ENCODE data around the gene GIPC1.
"Not testable (repeated sequence)": the region's sequence is repeated elsewhere in the genome, so short reads cannot be mapped to it uniquely, and the experiment has no call there.

GIPC1 gene

GRCh38 chr19:14505488-14506239 is 9.7 kb upstream of the GIPC1 start:
- no peak overlapping the region for H2AK5ac ChIP-seq (ENCODE audit: low read length)
- H2AFZ ChIP-seq (ENCODE audit: insufficient read depth, low read length, poor library complexity) = peak overlapping the region; percentile 42
- WGBS (ENCODE audit: extremely low coverage, insufficient coverage, insufficient read length) = no CpG with 5 or more reads among the region's 19 CpGs
- H2BK120ac ChIP-seq (ENCODE audit: insufficient read depth, low read length, poor library complexity) = peak overlapping the region; percentile 78
- H3K14ac ChIP-seq (ENCODE audit: low read length) = peak overlapping the region; percentile 58
- H3K36me3 ChIP-seq (ENCODE audit: control insufficient read depth in 1 of 2, insufficient read depth in 2 of 2, low read length in 2 of 2) = no peaks in the 10 kb centered on the region
- H3K4me2 ChIP-seq (ENCODE audit: low read length) = peak overlapping the region; percentile 45
- no peaks in the 10 kb centered on the region for H3K79me2 ChIP-seq (ENCODE audit: control insufficient read depth, insufficient read depth, low read length, poor library complexity)
- H3K4ac ChIP-seq (ENCODE audit: low read depth, low read length) = no peak overlapping the region
- H3K18ac ChIP-seq (ENCODE audit: low read length) = peak overlapping the region; percentile 61
- H3K4me3 ChIP-seq (ENCODE audit: low read depth, low read length) = no peak overlapping the region
- peak; percentile 95 to 99 for DNase-seq
- peak overlapping the region; percentile 83 for H4K91ac ChIP-seq (ENCODE audit: low read depth, low read length)
- peaks cover 12 to 19% of the 10 kb centered on the region in 2 experiments for H3K4me1 ChIP-seq (ENCODE audit: control insufficient read depth in 1 of 2, insufficient read depth in 2 of 2, low read length in 2 of 2)
- peaks cover 15% of the 10 kb centered on the region for H3K79me1 ChIP-seq (ENCODE audit: low read length)
- H2BK12ac ChIP-seq (ENCODE audit: low read length) = peak overlapping the region; percentile 42
- no peak overlapping the region for H3K23ac ChIP-seq (ENCODE audit: low read length)
- peak overlapping the region; percentile 78 for H2BK5ac ChIP-seq (ENCODE audit: low read depth, low read length, poor library complexity)
- no peak overlapping the region for H3K9ac ChIP-seq (ENCODE audit: low read length)
- H3K27ac ChIP-seq (ENCODE audit: low read depth, low read length) = peak overlapping the region; percentile 89
- no peaks in the 10 kb centered on the region for H3K27me3 ChIP-seq (ENCODE audit: insufficient read depth, low read length)
- peak overlapping the region; percentile 73 for H4K8ac ChIP-seq (ENCODE audit: low read depth, low read length)
- peak overlapping the region; percentile 25 for H4K12ac ChIP-seq (ENCODE audit: low read depth, low read length)
- H3K9me3 ChIP-seq (ENCODE audit: insufficient read depth, low read depth, low read length) = no peaks in the 10 kb centered on the region

- H3K4ac ChIP-seq (ENCODE audit: low read depth, low read length); H2BK5ac ChIP-seq (ENCODE audit: low read depth, low read length, poor library complexity); H3K18ac ChIP-seq (ENCODE audit: low read length); DNase-seq; H3K23ac ChIP-seq (ENCODE audit: low read length); H2BK120ac ChIP-seq (ENCODE audit: insufficient read depth, low read length, poor library complexity); H3K36me3 ChIP-seq (ENCODE audit: control insufficient read depth in 1 of 2, insufficient read depth in 2 of 2, low read length in 2 of 2); H3K79me2 ChIP-seq (ENCODE audit: control insufficient read depth, insufficient read depth, low read length, poor library complexity); H4K8ac ChIP-seq (ENCODE audit: low read depth, low read length); H3K27me3 ChIP-seq (ENCODE audit: insufficient read depth, low read length); H4K12ac ChIP-seq (ENCODE audit: low read depth, low read length); H2AFZ ChIP-seq (ENCODE audit: insufficient read depth, low read length, poor library complexity); H3K14ac ChIP-seq (ENCODE audit: low read length); H3K9ac ChIP-seq (ENCODE audit: low read length); H3K9me3 ChIP-seq (ENCODE audit: insufficient read depth, low read depth, low read length); H3K4me3 ChIP-seq (ENCODE audit: low read depth, low read length); H3K27ac ChIP-seq (ENCODE audit: low read depth, low read length); H3K4me2 ChIP-seq (ENCODE audit: low read length): not testable (repeated sequence)
- 0% methylated on average over 1 of the region's 8 CpGs for WGBS (ENCODE audit: extremely low coverage, insufficient coverage, insufficient read length)
- Histone ChIP-seq H3K79me1 (ENCODE audit: low read length) (peaks cover 15% of the 10 kb centered on the region), H4K91ac (ENCODE audit: low read depth, low read length) (peak overlapping the region; percentile 8), H2BK12ac (ENCODE audit: low read length) (peak overlapping the region; percentile 75), H2AK5ac (ENCODE audit: low read length) (peak overlapping the region; percentile 44), H3K4me1 (ENCODE audit: control insufficient read depth in 1 of 2, insufficient read depth in 2 of 2, low read length in 2 of 2) (peaks cover 12 to 19% of the 10 kb centered on the region in 2 experiments)
Measured at GRCh38 chr19:14504575-14504974, 8.6 kb upstream of the GIPC1 start.

GRCh38 chr19:14503285-14503684 is 7.4 kb upstream of the GIPC1 start:
- H3K4me2 ChIP-seq (ENCODE audit: low read length) = no peak overlapping the region
- H2AFZ ChIP-seq (ENCODE audit: insufficient read depth, low read length, poor library complexity) = no peak overlapping the region
- no peak overlapping the region for H2AK5ac ChIP-seq (ENCODE audit: low read length)
- no peaks in the 10 kb centered on the region for H3K27me3 ChIP-seq (ENCODE audit: insufficient read depth, low read length)
- H3K4me3 ChIP-seq (ENCODE audit: low read depth, low read length) = no peak overlapping the region
- WGBS (ENCODE audit: extremely low coverage, insufficient coverage, insufficient read length) = no CpG with 5 or more reads among the region's 1 CpG
- H4K91ac ChIP-seq (ENCODE audit: low read depth, low read length) = no peak overlapping the region
- H3K18ac ChIP-seq (ENCODE audit: low read length) = no peak overlapping the region
- H2BK5ac ChIP-seq (ENCODE audit: low read depth, low read length, poor library complexity) = no peak overlapping the region
- no peak overlapping the region for H4K8ac ChIP-seq (ENCODE audit: low read depth, low read length)
- H3K4me1 ChIP-seq (ENCODE audit: control insufficient read depth in 1 of 2, insufficient read depth in 2 of 2, low read length in 2 of 2) = peaks cover 12 to 19% of the 10 kb centered on the region in 2 experiments
- DNase-seq = no peak
- no peak overlapping the region for H3K4ac ChIP-seq (ENCODE audit: low read depth, low read length)
- H3K14ac ChIP-seq (ENCODE audit: low read length) = no peak overlapping the region
- H3K79me1 ChIP-seq (ENCODE audit: low read length) = peaks cover 15% of the 10 kb centered on the region
- H4K12ac ChIP-seq (ENCODE audit: low read depth, low read length) = no peak overlapping the region
- H3K23ac ChIP-seq (ENCODE audit: low read length) = no peak overlapping the region
- H2BK12ac ChIP-seq (ENCODE audit: low read length) = no peak overlapping the region
- H3K79me2 ChIP-seq (ENCODE audit: control insufficient read depth, insufficient read depth, low read length, poor library complexity) = no peaks in the 10 kb centered on the region
- H3K9me3 ChIP-seq (ENCODE audit: insufficient read depth, low read depth, low read length) = no peaks in the 10 kb centered on the region
- no peak overlapping the region for H3K27ac ChIP-seq (ENCODE audit: low read depth, low read length)
- no peaks in the 10 kb centered on the region for H3K36me3 ChIP-seq (ENCODE audit: control insufficient read depth in 1 of 2, insufficient read depth in 2 of 2, low read length in 2 of 2)
- H2BK120ac ChIP-seq (ENCODE audit: insufficient read depth, low read length, poor library complexity) = no peak overlapping the region
- no peak overlapping the region for H3K9ac ChIP-seq (ENCODE audit: low read length)

- Histone ChIP-seq H4K8ac (ENCODE audit: low read depth, low read length) (peak overlapping the region; percentile 53), H3K79me1 (ENCODE audit: low read length) (peaks cover 15% of the 10 kb centered on the region), H3K4me2 (ENCODE audit: low read length) (no peak overlapping the region), H3K79me2 (ENCODE audit: control insufficient read depth, insufficient read depth, low read length, poor library complexity) (no peaks in the 10 kb centered on the region), H3K27ac (ENCODE audit: low read depth, low read length) (no peak overlapping the region), H3K27me3 (ENCODE audit: insufficient read depth, low read length) (no peaks in the 10 kb centered on the region), H4K91ac (ENCODE audit: low read depth, low read length) (no peak overlapping the region), H2AFZ (ENCODE audit: insufficient read depth, low read length, poor library complexity) (no peak overlapping the region), H2AK5ac (ENCODE audit: low read length) (peak overlapping the region; percentile 26), H2BK120ac (ENCODE audit: insufficient read depth, low read length, poor library complexity) (peak overlapping the region; percentile 66), H3K23ac (ENCODE audit: low read length) (no peak overlapping the region), H3K4me1 (ENCODE audit: control insufficient read depth in 1 of 2, insufficient read depth in 2 of 2, low read length in 2 of 2) (peaks cover 12 to 19% of the 10 kb centered on the region in 2 experiments), H2BK5ac (ENCODE audit: low read depth, low read length, poor library complexity) (peak overlapping the region; percentile 39), H4K12ac (ENCODE audit: low read depth, low read length) (no peak overlapping the region), H2BK12ac (ENCODE audit: low read length) (peak overlapping the region; percentile 30), H3K9ac (ENCODE audit: low read length) (no peak overlapping the region), H3K18ac (ENCODE audit: low read length) (peak overlapping the region; percentile 29), H3K36me3 (ENCODE audit: control insufficient read depth in 1 of 2, insufficient read depth in 2 of 2, low read length in 2 of 2) (no peaks in the 10 kb centered on the region), H3K4ac (ENCODE audit: low read depth, low read length) (no peak overlapping the region), H3K14ac (ENCODE audit: low read length) (peak overlapping the region; percentile 39), H3K4me3 (ENCODE audit: low read depth, low read length) (no peak overlapping the region), H3K9me3 (ENCODE audit: insufficient read depth, low read depth, low read length) (no peaks in the 10 kb centered on the region)
- WGBS (ENCODE audit: extremely low coverage, insufficient coverage, insufficient read length) = no CpG with 5 or more reads among the region's 11 CpGs
- DNase-seq = peak; percentile 92 to 94
Measured at GRCh38 chr19:14502334-14503092, 6.6 kb upstream of the GIPC1 start.
